PC-3 (cell line): ENCODE data around the gene GCLC. TPM values are rescaled to one million over a fixed set of nuclear protein-coding genes. Genes with fewer than 3 reads are reported as not detected.

Experiments
- ATAC-seq: fragments of 200-7000 bp; cut with Tn5 transposase; 2 replicates; pipeline ENCODE4 v1.9.1; 2020; ENCODE audit warnings: mild to moderate bottlenecking, moderate library complexity
- BruUV-seq: library from RNA; stranded (reverse); fragments of 400-500 nt; replicated peaks from 2 replicates; lab custom pipeline; 2021; lab: Mats Ljungman, UMichigan
- CTCF ChIA-PET: fragments of 300-600 bp; sonication (Branson Sonifier 250); formaldehyde crosslinking; loops from one replicate; lab custom pipeline; 2022; ENCODE audit warnings: antibody characterized with exemption; lab: Charles Lee
- POLR2A ChIA-PET: fragments of 300-600 bp; sonication (Branson Sonifier 250); formaldehyde crosslinking; loops from one replicate; lab custom pipeline; 2022; ENCODE audit warnings: antibody characterized with exemption; ENCODE audit not compliant: unreplicated experiment; lab: Charles Lee
- DNase-seq: peaks from one replicate; pipeline ENCODE4 v3.0.0-alpha.2; 2015
- H2AFZ ChIP-seq: fragments of 300-600 bp; sonication (generic); 2 replicates; pipeline ENCODE4 v1.6.0; 2016; ENCODE audit warnings: antibody characterized with exemption, low read length
- H3F3A ChIP-seq: fragments of 300-600 bp; sonication (generic); one replicate; pipeline ENCODE4 v1.6.0; 2017; ENCODE audit warnings: antibody characterized with exemption, low read length, control low read depth, mild to moderate bottlenecking; ENCODE audit not compliant: unreplicated experiment
- H3K27ac ChIP-seq: fragments of 300-600 bp; sonication (generic); 2 replicates; pipeline ENCODE4 v1.5.1; 2016; ENCODE audit warnings: mild to moderate bottlenecking, low read length
- H3K27me3 ChIP-seq: fragments of 300-600 bp; sonication (generic); 2 replicates; pipeline ENCODE4 v1.6.1; 2016; ENCODE audit warnings: low read length, mixed read lengths
- H3K36me3 ChIP-seq: fragments of 300-600 bp; sonication (generic); 2 replicates; pipeline ENCODE4 v1.6.1; 2016; ENCODE audit warnings: low read depth, mixed run types, low read length, mixed read lengths
- H3K4me1 ChIP-seq: fragments of 300-600 bp; sonication (generic); 2 replicates; pipeline ENCODE4 v1.5.1; 2016; ENCODE audit warnings: low read length; ENCODE audit not compliant: insufficient read depth
- H3K4me2 ChIP-seq: fragments of 300-600 bp; sonication (generic); 2 replicates; pipeline ENCODE4 v1.6.0; 2016; ENCODE audit warnings: low read length
- H3K4me3 ChIP-seq: fragments of 300-600 bp; sonication (generic); 2 replicates; pipeline ENCODE4 v1.5.1; 2016; ENCODE audit warnings: mild to moderate bottlenecking, low read length, mixed read lengths
- H3K79me2 ChIP-seq: fragments of 300-600 bp; sonication (generic); 2 replicates; pipeline ENCODE4 v1.6.1; 2017; ENCODE audit warnings: low read length, mixed read lengths
- H3K9ac ChIP-seq: fragments of 300-600 bp; sonication (generic); 2 replicates; pipeline ENCODE4 v1.6.0; 2016; ENCODE audit warnings: mild to moderate bottlenecking, low read length
- H3K9me2 ChIP-seq: fragments of 300-600 bp; sonication (generic); replicated peaks from 2 replicates; pipeline ENCODE4 v1.6.1; 2016; ENCODE audit warnings: mixed run types, low read length, mixed read lengths
- H3K9me3 ChIP-seq: fragments of 300-600 bp; sonication (generic); 2 replicates; pipeline ENCODE4 v1.6.1; 2016; ENCODE audit warnings: low read length, mixed read lengths
- H4K20me1 ChIP-seq: fragments of 300-600 bp; sonication (generic); 2 replicates; pipeline ENCODE4 v1.6.1; 2016; ENCODE audit warnings: low read length, mixed read lengths
- CTCF ChIP-seq: fragments of 300-600 bp; sonication (generic); conservative IDR thresholded peaks from 2 replicates; pipeline ENCODE4 v1.5.1; 2017; ENCODE audit warnings: antibody characterized with exemption, low read depth, mild to moderate bottlenecking, low read length
- EZH2 ChIP-seq: fragments of 300-600 bp; sonication (generic); IDR thresholded peaks from one replicate; pipeline ENCODE4 v1.6.1; 2017; ENCODE audit warnings: antibody characterized with exemption, mild to moderate bottlenecking, low read length; ENCODE audit not compliant: unreplicated experiment
- EZH2phosphoT487 ChIP-seq: fragments of 300-600 bp; sonication (generic); IDR thresholded peaks from 2 replicates; pipeline ENCODE4 v1.6.1; 2018; ENCODE audit warnings: mild to moderate bottlenecking, antibody characterized with exemption, low read length, borderline replicate concordance
- intact Hi-C: fragments of 100-400 bp; cut with micrococcal nuclease; formaldehyde crosslinking; loops from 2 replicates; pipeline ENCODE4 v1.9.0; 2023
- total RNA-seq: library from RNA; depleted of rRNA; stranded (reverse); fragments of >200 nt; gene quantifications from 2 replicates; pipeline ENCODE4 v1.2.3, GENCODE V29; 2014

GCLC gene
- total RNA-seq, 1 experiment from 2014 or later, result 50.1 TPM

- Histone ChIP-seq H3K79me2 (peaks cover 99% of the 10 kb centered on the region), H3K4me3 (no peak overlapping the region), H3K36me3 (no peaks in the 10 kb centered on the region), H4K20me1 (peaks cover 6% of the 10 kb centered on the region; the same call in 1 of the 2 replicates), H3K27me3 (no peaks in the 10 kb centered on the region), H3K9me3 (no peaks in the 10 kb centered on the region), H3K4me2 (no peak overlapping the region), H3K9me2 (no peaks in the 10 kb centered on the region), H3F3A (no peaks in the 10 kb centered on the region), H2AFZ (no peak overlapping the region), H3K9ac (no peak overlapping the region), H3K4me1 (peaks cover 5% of the 10 kb centered on the region), H3K27ac (no peak overlapping the region)
- POLR2A ChIA-PET, result no interaction called here
- ATAC-seq (no peak), DNase-seq (no peak)
- TF ChIP-seq CTCF (no peak), EZH2phosphoT487 (no peak), EZH2 (no peak)
- BruUV-seq, result no TSS peak
- CTCF ChIA-PET, result no interaction called here
- intact Hi-C loops, result no loop called here
Measured at GRCh38 chr6:53530346-53530745, 14.6 kb downstream of the GCLC start.

GRCh38 chr6:53529324-53530036, 15.4 kb downstream of the GCLC start:
- POLR2A ChIA-PET, result no interaction called here
- CTCF ChIA-PET, result no interaction called here
- H3K4me3 ChIP-seq, result no peak overlapping the region
- peaks cover 13% of the 10 kb centered on the region for H3K4me1 ChIP-seq
- TF ChIP-seq EZH2 (no peak), CTCF (no peak), EZH2phosphoT487 (no peak)
- no peak overlapping the region for H3K4me2 ChIP-seq
- H3K9me2 ChIP-seq, result no peaks in the 10 kb centered on the region
- ATAC-seq, result no peak
- H3K9me3 ChIP-seq, result no peaks in the 10 kb centered on the region
- H3K36me3 ChIP-seq, result no peaks in the 10 kb centered on the region
- peaks cover 98% of the 10 kb centered on the region for H3K79me2 ChIP-seq
- H3K27me3 ChIP-seq, result no peaks in the 10 kb centered on the region
- intact Hi-C loops, result no loop called here
- DNase-seq, result no peak
- H4K20me1 ChIP-seq, result peaks cover 6% of the 10 kb centered on the region; the same call in 1 of the 2 replicates
- no peaks in the 10 kb centered on the region for H3F3A ChIP-seq
- no peak overlapping the region for H2AFZ ChIP-seq
- H3K9ac ChIP-seq, result no peak overlapping the region
- no peak overlapping the region for H3K27ac ChIP-seq
- BruUV-seq, result no TSS peak

GRCh38 chr6:53528107-53528506, 16.8 kb downstream of the GCLC start:
- Histone ChIP-seq H2AFZ (no peak overlapping the region), H4K20me1 (peaks cover 11% of the 10 kb centered on the region; the same call in 1 of the 2 replicates), H3K36me3 (no peaks in the 10 kb centered on the region), H3K4me2 (no peak overlapping the region), H3K9me3 (no peaks in the 10 kb centered on the region), H3K4me1 (peaks cover 22% of the 10 kb centered on the region), H3K4me3 (no peak overlapping the region), H3K27ac (no peak overlapping the region), H3K9me2 (no peaks in the 10 kb centered on the region), H3F3A (no peaks in the 10 kb centered on the region), H3K79me2 (peaks cover 98% of the 10 kb centered on the region), H3K9ac (no peak overlapping the region), H3K27me3 (no peaks in the 10 kb centered on the region)
- ATAC-seq (no peak), DNase-seq (no peak)
- intact Hi-C loops, result no loop called here
- ChIA-PET POLR2A (no interaction called here), CTCF (interaction anchor here (0.9 kb wide), 1 partner anchor 34 kb away, joined by 18 read pairs; no protein-coding TSS in a partner anchor)
- no TSS peak for BruUV-seq
- TF ChIP-seq CTCF (no peak), EZH2phosphoT487 (no peak), EZH2 (no peak)
